ENCODE data around the gene SULT1C2.
"Not testable (repeated sequence)": the region's sequence is repeated elsewhere in the genome, so short reads cannot be mapped to it uniquely, and the experiment has no call there.

The SULT1C2 gene

GRCh38 chr2:108270768-108271506 is 17.8 kb upstream of the SULT1C2 start:
- H3K27ac ChIP-seq: peak overlapping the region; percentile 93
- TF ChIP-seq, protein P1, sequence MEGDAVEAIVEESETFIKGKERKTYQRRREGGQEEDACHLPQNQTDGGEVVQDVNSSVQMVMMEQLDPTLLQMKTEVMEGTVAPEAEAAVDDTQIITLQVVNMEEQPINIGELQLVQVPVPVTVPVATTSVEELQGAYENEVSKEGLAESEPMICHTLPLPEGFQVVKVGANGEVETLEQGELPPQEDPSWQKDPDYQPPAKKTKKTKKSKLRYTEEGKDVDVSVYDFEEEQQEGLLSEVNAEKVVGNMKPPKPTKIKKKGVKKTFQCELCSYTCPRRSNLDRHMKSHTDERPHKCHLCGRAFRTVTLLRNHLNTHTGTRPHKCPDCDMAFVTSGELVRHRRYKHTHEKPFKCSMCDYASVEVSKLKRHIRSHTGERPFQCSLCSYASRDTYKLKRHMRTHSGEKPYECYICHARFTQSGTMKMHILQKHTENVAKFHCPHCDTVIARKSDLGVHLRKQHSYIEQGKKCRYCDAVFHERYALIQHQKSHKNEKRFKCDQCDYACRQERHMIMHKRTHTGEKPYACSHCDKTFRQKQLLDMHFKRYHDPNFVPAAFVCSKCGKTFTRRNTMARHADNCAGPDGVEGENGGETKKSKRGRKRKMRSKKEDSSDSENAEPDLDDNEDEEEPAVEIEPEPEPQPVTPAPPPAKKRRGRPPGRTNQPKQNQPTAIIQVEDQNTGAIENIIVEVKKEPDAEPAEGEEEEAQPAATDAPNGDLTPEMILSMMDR (conservative IDR thresholded peaks at IDR 0.05): no peak

DNA sequence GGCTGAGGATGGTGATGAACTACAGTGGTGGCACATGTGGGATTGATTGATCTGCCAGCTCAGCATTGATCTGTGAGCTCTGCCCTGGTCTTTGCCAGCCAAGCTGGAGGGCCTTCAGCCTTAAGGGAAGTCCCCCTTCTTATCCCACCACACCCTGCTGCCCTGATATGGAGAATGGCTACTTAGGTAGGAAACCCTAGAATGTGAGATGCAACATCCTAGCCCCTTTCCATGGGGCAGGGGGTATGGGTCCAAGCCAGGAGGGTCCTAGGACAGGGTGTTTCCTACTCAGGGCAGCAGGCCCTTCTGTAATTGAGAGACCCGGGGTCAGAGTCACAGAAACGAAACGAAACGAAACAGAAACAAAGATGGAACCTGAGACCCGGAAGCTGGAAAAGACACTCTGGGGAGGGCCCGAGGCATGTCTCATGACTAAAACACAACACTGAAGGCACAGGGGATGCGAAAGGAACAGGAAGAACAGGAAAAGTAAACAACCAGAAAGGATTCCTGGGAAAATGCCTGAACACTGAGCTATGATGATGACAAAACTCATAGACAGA is 16.9 kb upstream of the SULT1C2 start:
- H3K27ac ChIP-seq: peak overlapping the region; percentile 93
- TF ChIP-seq, protein P1 (conservative IDR thresholded peaks at IDR 0.05): no peak

DNA sequence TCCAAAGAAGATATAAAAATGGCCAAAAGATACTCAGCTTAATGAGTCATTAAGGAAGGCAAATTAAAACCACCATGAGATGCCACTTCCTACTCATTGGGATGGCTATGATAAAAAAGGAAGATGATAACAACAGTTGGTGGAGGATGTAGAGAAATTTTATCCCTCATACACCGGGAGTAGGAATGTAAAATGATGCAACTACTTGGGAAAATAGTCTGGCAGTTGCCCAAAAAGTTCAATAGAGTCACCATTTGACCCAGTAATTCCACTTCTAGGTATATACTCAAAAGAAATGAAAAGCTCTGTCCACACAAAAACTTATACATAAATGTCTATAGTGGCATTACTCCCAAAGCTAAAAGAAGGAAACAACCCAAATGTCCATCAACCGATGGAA is 10.1 kb upstream of the SULT1C2 start:
- H3K27ac ChIP-seq: no peak overlapping the region
- TF ChIP-seq, protein P1 (conservative IDR thresholded peaks at IDR 0.05): no peak

DNA sequence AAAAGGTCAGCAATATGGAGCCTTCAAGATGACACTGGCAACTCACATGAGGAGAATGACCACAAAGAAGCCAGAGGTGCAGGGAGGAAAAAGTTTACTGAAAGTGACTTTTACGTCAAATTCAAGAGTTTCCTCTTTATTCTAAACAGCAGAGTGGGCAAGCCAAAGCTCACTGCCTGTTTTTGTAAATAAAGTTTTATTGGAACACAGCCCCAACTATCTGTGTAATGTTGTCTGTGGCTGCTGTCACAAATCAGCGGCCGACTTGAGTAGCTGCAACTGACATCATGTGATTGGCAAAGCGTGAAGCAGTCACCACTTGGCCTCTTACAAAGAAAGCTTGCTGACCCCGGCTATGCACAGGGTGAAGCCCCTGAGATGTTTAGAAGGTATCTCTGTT is 9.2 kb upstream of the SULT1C2 start:
- H3K27ac ChIP-seq: no peak overlapping the region
- TF ChIP-seq, protein P1 (conservative IDR thresholded peaks at IDR 0.05): no peak

DNA sequence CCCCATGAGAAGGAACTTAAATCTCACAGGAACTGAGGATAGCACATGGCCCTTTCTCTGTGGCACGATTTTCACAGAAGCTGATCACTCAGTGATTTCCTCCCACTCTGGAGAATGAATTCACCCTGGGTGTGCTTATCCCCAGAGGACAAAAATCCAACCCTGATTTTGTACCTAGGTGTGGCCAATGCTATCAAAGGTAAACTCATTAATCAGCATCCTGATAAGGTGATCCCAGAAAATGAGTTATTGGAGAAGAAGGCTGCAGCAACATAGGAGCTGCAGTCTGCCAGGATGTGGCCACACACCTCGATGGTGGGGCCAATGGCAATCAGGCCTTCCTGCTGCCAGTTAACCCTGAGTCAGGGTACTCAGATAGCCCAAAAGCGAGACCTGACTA is 8.2 kb upstream of the SULT1C2 start:
- H3K27ac ChIP-seq: no peak overlapping the region
- TF ChIP-seq, protein P1 (conservative IDR thresholded peaks at IDR 0.05): no peak

DNA sequence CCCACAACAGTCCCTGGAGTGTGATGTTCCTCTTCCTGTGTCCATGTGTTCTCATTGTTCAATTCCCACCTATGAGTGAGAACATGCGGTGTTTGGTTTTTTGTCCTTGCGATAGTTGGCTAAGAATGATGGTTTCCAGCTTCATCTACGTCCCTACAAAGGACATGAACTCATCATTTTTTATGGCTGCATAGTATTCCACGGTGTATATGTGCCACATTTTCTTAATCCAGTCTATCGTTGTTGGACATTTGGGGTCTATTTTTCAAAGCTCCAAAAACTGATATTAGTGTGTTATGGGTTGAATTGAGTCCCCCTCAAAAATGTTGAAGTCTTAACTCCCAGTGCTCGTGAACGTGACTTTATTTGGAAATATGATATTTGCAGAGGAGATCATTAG is 4.1 kb upstream of the SULT1C2 start:
- H3K27ac ChIP-seq: not testable (repeated sequence)

- TF ChIP-seq, protein P1 (conservative IDR thresholded peaks at IDR 0.05): no peak
- no peak overlapping the region for H3K27ac ChIP-seq
Measured at GRCh38 chr2:108285616-108286015, 3.1 kb upstream of the SULT1C2 start.

DNA sequence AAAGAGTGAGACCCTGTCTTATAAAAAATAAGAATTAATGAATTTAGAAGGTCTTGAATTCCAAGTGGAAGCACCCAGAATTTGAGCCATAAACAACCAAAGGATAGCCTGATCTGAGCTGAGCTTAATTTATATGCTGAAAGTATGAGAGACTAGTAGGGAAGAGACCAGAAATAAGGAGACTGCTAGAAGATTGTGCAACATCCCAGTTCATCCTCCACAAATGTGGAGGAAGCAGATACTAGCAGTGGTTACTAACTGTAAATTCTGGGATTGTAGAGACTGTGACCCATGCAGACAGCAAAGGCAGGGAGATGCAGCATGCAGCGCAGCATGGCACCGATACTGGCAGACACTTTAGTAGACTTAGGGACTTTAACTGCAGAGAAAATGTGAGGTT is 1.5 kb upstream of the SULT1C2 start:
- TF ChIP-seq, protein P1 (conservative IDR thresholded peaks at IDR 0.05): no peak
- H3K27ac ChIP-seq: no peak overlapping the region
